Upper lobe of left lung (tissue), 6 donors: ENCODE data around the gene CCDC159. TPM values are rescaled to one million over a fixed set of nuclear protein-coding genes. Genes with fewer than 3 reads are reported as not detected.

ENCODE experiments used
- ATAC-seq, 2 donors: fragments of 200-7000 bp; cut with Tn5 transposase; one replicate each; pipeline ENCODE4 v1.9.1; 2022; ENCODE audit warnings: mild to moderate bottlenecking in 2 of 2, moderate library complexity in 2 of 2; ENCODE audit not compliant: low FRiP score in 2 of 2
- DNase-seq, 2 donors: peaks; one replicate each; pipeline ENCODE4 v3.0.0-alpha.2; 2019 to 2020
- H3K27ac ChIP-seq, 4 donors: fragments of 200-600 bp; sonication (generic); one replicate each; pipeline ENCODE4 v1.5.1; 2016 to 2019
- H3K27me3 ChIP-seq, 4 donors: fragments of 200-600 bp; sonication (generic); one replicate each; pipeline ENCODE4 v1.5.1; 2017 to 2019
- H3K36me3 ChIP-seq, 4 donors: fragments of 200-600 bp; sonication (generic); one replicate each; pipeline ENCODE4 v1.5.1; 2016 to 2019
- H3K4me1 ChIP-seq, 4 donors: fragments of 200-600 bp; sonication (generic); one replicate each; pipeline ENCODE4 v1.5.1; 2018 to 2019
- H3K4me3 ChIP-seq, 4 donors: fragments of 200-600 bp; sonication (generic); one replicate each; pipeline ENCODE4 v1.5.1; 2017 to 2019; ENCODE audit warnings: mild to moderate bottlenecking in 2 of 4, moderate library complexity in 1 of 4
- H3K9me3 ChIP-seq, 4 donors: fragments of 200-600 bp; sonication (generic); one replicate each; pipeline ENCODE4 v1.5.1; 2018 to 2019
- CTCF ChIP-seq, 6 experiments: fragments of 450-650 bp in 4 of 6; fragments of 200-600 bp in 2 of 6; sonication (generic) in 2 of 6; IDR thresholded peaks; one replicate each; pipeline ENCODE4 v1.5.1; 2016 to 2019; ENCODE audit warnings: antibody characterized with exemption in 6 of 6
- EP300 ChIP-seq, 4 donors: sonication (generic); formaldehyde crosslinking; IDR thresholded peaks; one replicate each; pipeline ENCODE4 v1.5.1; 2017; ENCODE audit warnings: antibody characterized with exemption in 4 of 4, control low read depth in 2 of 4
- POLR2A ChIP-seq, 4 donors: fragments of 450-650 bp; IDR thresholded peaks; one replicate each; pipeline ENCODE4 v1.5.1; 2016 to 2017; ENCODE audit warnings: antibody characterized with exemption in 4 of 4, mild to moderate bottlenecking in 2 of 4
- POLR2AphosphoS5 ChIP-seq, 2 donors: sonication (generic); formaldehyde crosslinking; IDR thresholded peaks; one replicate each; pipeline ENCODE4 v1.5.1; 2017; ENCODE audit warnings: antibody characterized with exemption in 2 of 2
- WGBS, 2 donors: methylation state at CpG; one replicate each; pipeline ENCODE4 v1.1.5; 2017 to 2018; 5-methylcytosine and 5-hydroxymethylcytosine counted together
- total RNA-seq, 6 donors: library from RNA; depleted of rRNA in 4 of 6; stranded (reverse); fragments of >200 nt in 4 of 6; gene quantifications; one replicate each; pipeline versions ENCODE4 v1.1.0 to v1.2.1, GENCODE V29; 2016 to 2021
- donor health status: DM: no; HTN: no; CAD: no; lungs with moderate emphysema.
- donor health status: DM: no; HTN: yes; CAD: no; lungs with severe emphysema.

Gene CCDC159
- total RNA-seq, 6 donors from 2014 or later: 17.5 to 176 (median 33.3) TPM

- Histone ChIP-seq H3K9me3 (no peaks in the 10 kb centered on the region), H3K27me3 (no peaks in the 10 kb centered on the region), H3K4me3 (no peak overlapping the region), H3K27ac (no peak overlapping the region), H3K36me3 (peaks cover 3 to 55% (median 37%) of the 10 kb centered on the region in 4 donors), H3K4me1 (no peaks in the 10 kb centered on the region)
- ATAC-seq (peak in 1 of 2 donors; percentile 44), DNase-seq (no peak)
- 69 to 76% methylated on average over 3 to 5 of the region's 5 CpGs for WGBS, 2 donors
- TF ChIP-seq POLR2A (IDR thresholded peaks at IDR 0.05) (no peak), CTCF (IDR thresholded peaks at IDR 0.05) (no peak), POLR2AphosphoS5 (IDR thresholded peaks at IDR 0.05) (no peak), EP300 (IDR thresholded peaks at IDR 0.05) (no peak)
Measured at GRCh38 chr19:11364935-11365334, 18.6 kb downstream of the CCDC159 start.

DNA sequence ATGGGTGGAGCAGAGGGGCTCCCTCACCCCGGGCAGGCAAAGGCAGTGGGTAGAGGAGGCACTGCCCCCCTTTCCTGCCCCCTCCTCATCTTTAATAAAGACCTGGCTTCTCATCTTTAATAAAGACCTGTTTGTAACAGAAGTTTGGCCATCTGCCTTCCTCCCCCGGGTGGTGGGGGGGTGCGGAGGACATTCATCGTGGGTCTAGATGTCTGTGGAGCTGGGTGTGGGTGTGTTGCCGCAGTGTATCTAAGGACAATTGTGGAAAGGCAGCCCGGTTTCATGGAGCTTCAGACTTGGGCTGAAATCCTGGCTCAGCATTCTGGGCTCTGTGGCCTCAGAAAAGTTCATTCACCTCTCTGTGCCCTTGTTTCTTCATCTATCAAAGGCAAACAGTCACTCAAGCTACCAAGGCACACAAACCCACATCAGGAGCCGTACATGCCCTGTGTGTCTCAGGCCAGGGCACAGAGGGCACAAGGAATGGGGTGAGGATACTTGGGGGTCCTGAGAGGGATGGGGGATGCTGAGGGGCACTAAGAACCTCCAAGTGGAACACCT lies 19.3 kb downstream of the CCDC159 start:
- no peak for DNase-seq
- no peak overlapping the region for H3K4me3 ChIP-seq

DNA sequence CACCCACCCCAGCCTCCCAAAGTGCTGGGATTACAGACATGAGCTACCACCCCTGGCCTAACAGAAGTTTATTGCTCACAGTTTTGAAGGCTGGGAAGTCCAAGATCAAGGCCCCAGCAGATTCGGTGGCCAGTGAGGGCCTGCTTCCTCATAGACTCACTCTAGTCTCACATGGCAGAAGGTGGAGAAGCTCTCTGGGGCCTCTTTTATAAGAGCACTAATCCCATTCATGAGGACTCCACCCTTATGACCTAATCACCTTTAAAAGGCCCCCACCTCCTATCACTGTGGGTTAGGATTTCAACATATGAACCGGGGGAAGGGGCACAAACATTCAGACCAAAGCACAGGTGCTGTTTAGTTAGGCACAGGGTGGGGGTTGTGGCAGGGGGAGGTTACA lies 21.2 kb downstream of the CCDC159 start:
- Histone ChIP-seq H3K9me3 (no peaks in the 10 kb centered on the region), H3K4me3 (no peak overlapping the region), H3K36me3 (peaks cover under 1 to 41% (median 29%) of the 10 kb centered on the region in 4 donors), H3K27me3 (no peaks in the 10 kb centered on the region), H3K27ac (no peak overlapping the region), H3K4me1 (no peaks in the 10 kb centered on the region)
- 71 to 83% methylated on average over 1 to 2 of the region's 2 CpGs for WGBS, 2 donors
- no peak for ATAC-seq
- no peak for DNase-seq
- no peak for TF ChIP-seq CTCF (IDR thresholded peaks at IDR 0.05)
- no peak for TF ChIP-seq EP300 (IDR thresholded peaks at IDR 0.05)
- TF ChIP-seq POLR2A (IDR thresholded peaks at IDR 0.05): no peak
- TF ChIP-seq POLR2AphosphoS5 (IDR thresholded peaks at IDR 0.05): no peak

More for the DNA sequence above, 19.3 kb downstream of the CCDC159 start:
- Histone ChIP-seq H3K27me3 (no peaks in the 10 kb centered on the region), H3K27ac (no peak overlapping the region), H3K36me3 (peaks cover 3 to 51% (median 36%) of the 10 kb centered on the region in 4 donors), H3K9me3 (no peaks in the 10 kb centered on the region), H3K4me1 (no peaks in the 10 kb centered on the region)
- WGBS, 2 donors: 77 to 86% methylated on average over 6 to 7 of the region's 7 CpGs
- TF ChIP-seq CTCF (IDR thresholded peaks at IDR 0.05) (no peak), POLR2A (IDR thresholded peaks at IDR 0.05) (no peak), POLR2AphosphoS5 (IDR thresholded peaks at IDR 0.05) (no peak)
- ATAC-seq: peak in 1 of 2 donors; percentile 18

DNA sequence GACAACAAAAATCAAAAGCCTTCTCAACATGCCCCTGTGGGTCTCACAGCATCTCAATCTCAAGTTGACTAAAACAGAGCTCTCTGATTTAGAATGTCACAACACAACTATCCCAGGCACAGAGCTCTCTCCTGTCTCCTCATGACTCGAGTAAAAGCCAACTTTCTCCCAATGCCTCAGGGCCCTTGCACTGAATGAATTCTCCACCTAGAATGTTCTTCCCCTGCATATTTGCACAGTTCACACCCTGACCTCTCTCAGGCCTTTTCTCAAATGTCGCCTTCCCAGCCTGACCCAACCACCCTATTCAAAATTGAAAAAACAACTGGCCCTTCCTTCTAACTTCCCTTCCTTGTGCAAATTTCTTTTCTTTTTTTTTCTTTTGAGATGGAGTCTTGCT lies 24.4 kb downstream of the CCDC159 start:
- 92 to 100% methylated on average over 2 of the region's 2 CpGs for WGBS, 2 donors
- Histone ChIP-seq H3K9me3 (no peaks in the 10 kb centered on the region), H3K27ac (no peak overlapping the region), H3K27me3 (no peaks in the 10 kb centered on the region), H3K36me3 (peaks cover 0 to 12% (median 5%) of the 10 kb centered on the region in 4 donors), H3K4me1 (peaks cover 11 to 14% (median 13%) of the 10 kb centered on the region in 4 donors), H3K4me3 (no peak overlapping the region)
- DNase-seq (no peak), ATAC-seq (no peak)
- TF ChIP-seq POLR2AphosphoS5 (IDR thresholded peaks at IDR 0.05) (no peak), CTCF (IDR thresholded peaks at IDR 0.05) (no peak), POLR2A (IDR thresholded peaks at IDR 0.05) (no peak), EP300 (IDR thresholded peaks at IDR 0.05) (no peak)
